VCaP (cell line): ENCODE results near the gene DEXI.
A peak's percentile ranks its signal among the peaks of the same experiment; 100 is the strongest.
"Not testable (repeated sequence)": the region's sequence is repeated elsewhere in the genome, so short reads cannot be mapped to it uniquely, and the experiment has no call there.

ENCODE experiments used
- H3K27ac ChIP-seq: fragments of 450-650 bp; 2 replicates; pipeline ENCODE4 v1.5.1; 2017
- CTCF ChIP-seq: fragments of 450-650 bp; conservative IDR thresholded peaks from 2 replicates; pipeline ENCODE4 v1.5.1; 2017; ENCODE audit warnings: mild to moderate bottlenecking, moderate library complexity

The DEXI gene

GRCh38 chr16:10967986-10968385 is 25.7 kb upstream of the DEXI start:
- no peak for TF ChIP-seq CTCF
- no peak overlapping the region for H3K27ac ChIP-seq

- not testable (repeated sequence) for H3K27ac ChIP-seq
These were observed 24.3 kb upstream of the DEXI start for GRCh38 chr16:10966559-10966958.

- H3K27ac ChIP-seq = no peak overlapping the region
- TF ChIP-seq CTCF = no peak
These were observed 23.9 kb upstream of the DEXI start for GRCh38 chr16:10966129-10966528.

GRCh38 chr16:10965440-10966061 is 23.3 kb upstream of the DEXI start:
- TF ChIP-seq CTCF = no peak

GRCh38 chr16:10964891-10965326 is 22.6 kb upstream of the DEXI start:
- H3K27ac ChIP-seq = no peak overlapping the region
- no peak for TF ChIP-seq CTCF

More at GRCh38 chr16:10965440-10966061, 23.3 kb upstream of the DEXI start:
- H3K27ac ChIP-seq = no peak overlapping the region

- TF ChIP-seq CTCF = peak; percentile 86
- no peak overlapping the region for H3K27ac ChIP-seq
These were observed 22.0 kb upstream of the DEXI start for GRCh38 chr16:10964039-10964890.

GRCh38 chr16:10961231-10961630 is 19.0 kb upstream of the DEXI start:
- TF ChIP-seq CTCF = no peak
- no peak overlapping the region for H3K27ac ChIP-seq

GRCh38 chr16:10959161-10959560 is 16.9 kb upstream of the DEXI start:
- H3K27ac ChIP-seq = no peak overlapping the region
- TF ChIP-seq CTCF = no peak
